Activated naive CD4-positive, alpha-beta T cell (primary cell): ENCODE data around the gene GGN.
"Not testable (repeated sequence)": the region's sequence is repeated elsewhere in the genome, so short reads cannot be mapped to it uniquely, and the experiment has no call there.

ENCODE experiments used
- DNase-seq, 4 experiments: peaks; one replicate each; lab custom pipeline; 2025; lab: John Stamatoyannopoulos, UW

Gene GGN, protein sequence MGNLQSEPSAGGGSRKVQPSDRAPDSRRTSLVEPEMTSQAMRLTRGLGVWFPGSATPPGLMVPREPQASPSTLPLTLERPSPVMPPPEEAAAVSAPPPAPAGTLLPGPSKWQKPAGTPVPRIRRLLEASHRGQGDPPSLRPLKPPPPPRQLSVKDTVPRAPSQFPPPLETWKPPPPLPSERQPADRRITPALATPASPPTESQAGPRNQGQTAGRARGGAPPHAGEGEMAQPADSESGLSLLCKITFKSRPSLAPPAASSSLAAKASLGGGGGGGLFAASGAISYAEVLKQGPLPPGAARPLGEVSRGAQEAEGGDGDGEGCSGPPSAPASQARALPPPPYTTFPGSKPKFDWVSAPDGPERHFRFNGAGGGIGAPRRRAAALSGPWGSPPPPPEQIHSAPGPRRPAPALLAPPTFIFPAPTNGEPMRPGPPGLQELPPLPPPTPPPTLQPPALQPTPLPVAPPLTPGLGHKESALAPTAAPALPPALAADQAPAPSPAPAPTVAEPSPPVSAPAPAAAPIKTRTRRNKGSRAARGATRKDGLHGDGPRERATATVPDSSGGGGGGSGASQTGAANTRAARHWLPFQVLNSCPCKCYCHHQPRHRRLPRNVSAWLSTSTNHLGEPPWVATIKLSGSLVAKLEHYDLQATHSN

DNA sequence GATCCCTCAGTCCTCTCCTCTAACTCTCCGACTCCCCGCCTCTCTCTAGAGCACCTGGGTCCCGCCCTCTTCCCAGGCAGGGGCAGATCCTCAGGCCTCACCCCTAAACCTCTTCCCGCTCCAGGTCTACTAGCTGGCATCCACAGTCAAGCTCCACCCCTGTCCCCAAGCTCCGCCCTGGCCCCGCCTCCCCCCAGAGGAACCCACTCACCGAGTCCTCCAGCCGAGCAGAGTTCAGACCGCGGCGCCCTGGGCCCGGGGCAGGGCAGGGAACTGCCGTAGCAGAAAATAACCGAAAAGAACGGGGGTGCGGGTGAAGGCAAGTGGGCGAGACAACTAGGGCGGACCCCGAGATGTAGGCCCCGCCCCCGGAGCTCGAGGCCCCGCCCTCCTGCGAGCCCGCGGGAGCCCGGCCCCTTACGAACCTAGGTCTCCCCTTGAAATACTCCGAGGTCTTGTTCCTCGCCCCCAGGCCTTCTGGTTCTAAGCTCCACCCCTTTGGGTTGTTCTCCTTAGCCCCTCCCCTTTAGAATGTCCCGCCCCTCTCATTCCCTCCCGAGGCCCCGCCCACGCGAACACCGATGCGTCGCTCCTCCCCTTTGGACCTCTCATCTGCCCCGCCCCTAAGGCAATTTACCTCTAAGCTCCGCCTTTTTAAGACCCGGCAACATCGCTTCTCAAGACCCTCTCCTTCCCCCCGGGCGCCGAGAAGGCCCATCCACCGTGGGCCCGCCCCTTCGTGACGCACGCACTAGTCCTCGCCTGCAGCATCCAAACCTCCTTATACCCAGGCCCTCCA lies at the start of gene GGN:
GGN (minus strand) TSS at position 485 of the 799 bp plus-strand sequence. CDS start 773 bp downstream, outside the sequence.
- peak; percentile 30 to 67 (median 58) for DNase-seq

DNA sequence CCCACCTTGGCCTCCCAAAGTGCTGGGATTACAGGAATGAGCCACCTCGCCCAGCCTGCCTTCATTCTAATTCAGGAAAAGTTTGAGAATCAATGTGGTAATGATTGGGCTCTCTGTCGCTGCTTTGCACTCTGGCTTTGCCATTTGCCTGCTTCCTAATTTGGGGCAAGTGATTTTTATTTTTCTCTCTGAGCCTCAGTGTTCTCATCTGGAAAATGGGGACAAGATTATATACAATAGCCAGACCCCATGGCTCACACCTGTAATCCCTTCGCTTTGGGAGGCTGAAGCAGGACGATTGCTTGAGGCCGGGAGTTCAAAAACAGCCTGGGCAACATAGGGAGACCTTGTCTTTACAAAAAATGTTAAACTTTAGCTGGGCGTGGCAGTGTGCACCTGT lies 49.5 kb upstream of the GGN start:
- DNase-seq: no peak

DNA sequence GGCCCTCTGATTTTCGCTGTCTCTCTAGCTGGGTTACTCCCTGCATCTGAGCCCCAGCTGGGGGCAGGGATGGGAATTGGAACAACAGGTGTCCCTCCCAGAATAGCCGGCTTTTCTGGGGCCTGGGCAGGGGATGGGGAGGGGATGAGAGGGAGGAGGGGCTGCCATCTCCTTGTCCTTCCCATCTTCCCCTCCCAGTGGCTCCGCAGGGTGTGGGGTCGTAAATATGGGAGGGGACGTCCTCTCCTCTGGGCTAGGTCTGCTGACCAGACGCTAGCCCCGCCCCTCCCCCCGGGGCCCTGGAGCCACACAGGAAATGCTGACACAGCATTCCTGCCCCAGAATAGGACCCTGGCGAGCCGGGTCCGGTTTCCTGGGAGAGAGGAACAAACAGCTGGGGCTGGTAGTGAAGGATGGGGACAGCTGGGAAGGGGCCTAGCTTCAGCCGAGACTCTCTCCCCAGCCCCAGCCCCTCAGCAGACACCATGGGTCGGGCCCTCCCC lies 46.8 kb upstream of the GGN start:
- DNase-seq: no peak

DNA sequence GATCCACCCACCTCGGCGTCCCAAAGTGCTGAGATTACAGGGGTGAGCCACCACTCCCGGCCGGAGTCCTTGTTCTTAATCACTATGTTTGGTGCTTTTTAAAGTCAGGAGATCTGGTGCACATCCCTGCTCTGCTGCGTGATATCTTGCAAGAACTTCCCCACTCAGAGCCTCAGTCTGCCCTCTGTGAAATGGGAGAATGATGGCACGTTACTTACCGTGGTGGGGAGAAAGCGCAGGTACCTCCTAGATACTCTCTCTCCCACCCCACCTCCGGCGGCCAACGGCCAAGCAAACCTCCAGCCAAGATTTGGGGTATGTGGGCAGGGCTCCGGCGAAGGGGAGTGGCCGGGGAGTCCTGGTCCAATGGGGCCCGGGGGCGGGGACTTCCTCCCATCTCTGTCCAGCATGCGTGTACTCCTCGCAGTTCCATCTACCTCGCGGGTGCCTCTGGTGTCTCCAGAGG lies 45.5 kb upstream of the GGN start, which contains the start of gene RYR1:
RYR1 (plus strand) TSS at position 424 of the 466 bp plus-strand sequence. CDS start 139 bp downstream, outside the sequence.
- peak in 2 of 4 experiments; percentile 12 to 13 for DNase-seq

DNA sequence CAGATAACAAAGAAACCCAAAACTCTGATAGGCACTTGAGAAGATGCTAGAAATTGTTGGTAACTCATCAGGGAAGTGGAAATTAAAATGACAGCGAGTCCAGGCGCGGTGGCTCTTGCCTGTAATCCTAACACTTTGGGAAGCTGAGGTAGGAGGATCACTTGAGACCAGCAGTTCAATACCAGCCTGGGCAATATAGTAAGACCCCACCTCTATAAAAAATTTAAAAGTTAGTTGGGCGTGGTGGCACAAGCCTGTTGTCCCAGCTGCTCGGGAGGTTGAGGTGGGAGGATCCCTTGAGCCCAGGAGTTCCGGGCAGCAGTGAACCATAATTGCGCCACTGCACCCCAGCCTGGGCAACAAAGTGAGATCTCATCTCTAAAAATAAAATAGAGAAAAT lies 43.1 kb upstream of the GGN start:
- DNase-seq: no peak

DNA sequence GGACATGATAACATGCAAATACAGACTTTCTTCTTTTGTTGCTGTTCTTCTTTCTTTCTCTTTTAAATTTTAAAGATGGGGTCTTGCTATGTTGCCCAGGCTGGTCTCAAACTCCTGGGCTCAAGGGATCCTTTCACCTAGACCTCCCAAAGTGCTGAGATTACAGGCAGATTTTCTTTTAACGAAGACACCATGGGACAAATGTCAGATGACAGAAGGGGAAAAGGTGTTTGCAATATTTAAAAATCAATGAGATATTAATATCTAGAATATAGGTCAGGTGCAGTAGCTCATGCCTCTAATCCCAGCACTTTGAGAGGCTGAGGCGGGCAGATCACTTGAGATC lies 42.0 kb upstream of the GGN start:
- DNase-seq: no peak

DNA sequence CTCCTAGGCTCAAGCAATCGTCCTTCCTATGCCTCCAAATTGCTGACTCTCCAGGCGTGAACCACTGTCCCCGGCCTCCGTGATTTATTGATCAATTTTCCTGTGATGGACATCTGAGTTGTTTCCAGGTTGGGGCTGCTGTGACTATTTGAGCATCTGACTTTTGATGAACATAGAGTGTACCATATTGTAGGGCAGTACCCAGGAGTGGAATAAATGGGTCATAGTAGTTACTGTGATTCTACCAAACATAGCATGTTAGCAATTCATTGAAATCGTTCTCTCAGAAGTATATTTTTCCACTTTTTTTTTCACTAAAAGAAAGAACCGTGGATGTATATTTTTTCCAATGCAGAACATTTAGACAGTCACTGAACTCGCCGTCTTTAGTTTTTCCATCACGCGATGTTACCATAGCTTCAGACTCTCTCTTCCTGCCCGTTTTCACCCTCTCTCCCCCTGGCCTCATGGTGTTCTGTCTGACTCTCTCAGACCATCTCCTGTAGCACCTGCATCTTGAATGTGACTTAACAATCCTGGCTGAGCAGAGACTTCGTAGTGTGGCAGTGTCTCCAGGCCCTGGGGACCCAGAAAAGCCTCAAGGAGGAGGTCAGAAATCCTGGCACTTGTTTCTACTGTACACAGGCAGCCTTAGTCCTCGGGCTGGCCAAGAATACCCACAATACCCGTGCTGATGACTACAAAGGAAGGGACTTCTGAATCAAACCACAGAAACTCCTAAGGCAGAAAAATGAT lies 41.4 kb upstream of the GGN start:
- no peak for DNase-seq

DNA sequence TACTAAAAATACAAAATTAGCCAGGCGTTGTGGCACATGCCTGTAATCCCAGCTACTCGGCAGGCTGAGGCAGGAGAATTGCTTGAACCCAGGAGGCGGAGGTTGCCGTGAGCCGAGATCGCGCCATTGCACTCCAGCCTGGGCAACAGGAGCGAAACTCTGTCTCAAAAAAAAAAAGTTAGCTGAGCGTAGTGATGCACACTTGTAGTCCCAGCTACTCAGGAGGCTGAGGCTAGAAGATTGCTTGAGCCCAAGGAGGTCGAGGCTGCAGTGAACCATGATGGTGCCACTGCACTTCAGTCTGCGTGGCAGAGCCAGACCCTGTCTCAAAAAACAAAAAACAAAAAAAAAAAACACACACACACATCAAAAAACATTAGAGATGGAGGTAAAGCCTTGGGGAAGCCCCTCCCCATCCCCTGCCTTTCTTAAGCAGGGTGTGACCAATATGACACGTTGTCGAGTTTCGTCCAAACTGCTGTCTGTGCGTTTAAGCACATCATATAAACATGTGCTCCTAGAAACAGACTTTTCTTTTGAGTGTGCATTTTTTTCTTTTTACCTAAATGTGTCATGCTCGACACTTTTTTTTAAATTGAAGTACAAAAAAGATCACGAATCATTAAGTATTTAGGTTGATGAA lies 39.3 kb upstream of the GGN start:
- DNase-seq: not testable (repeated sequence)

DNA sequence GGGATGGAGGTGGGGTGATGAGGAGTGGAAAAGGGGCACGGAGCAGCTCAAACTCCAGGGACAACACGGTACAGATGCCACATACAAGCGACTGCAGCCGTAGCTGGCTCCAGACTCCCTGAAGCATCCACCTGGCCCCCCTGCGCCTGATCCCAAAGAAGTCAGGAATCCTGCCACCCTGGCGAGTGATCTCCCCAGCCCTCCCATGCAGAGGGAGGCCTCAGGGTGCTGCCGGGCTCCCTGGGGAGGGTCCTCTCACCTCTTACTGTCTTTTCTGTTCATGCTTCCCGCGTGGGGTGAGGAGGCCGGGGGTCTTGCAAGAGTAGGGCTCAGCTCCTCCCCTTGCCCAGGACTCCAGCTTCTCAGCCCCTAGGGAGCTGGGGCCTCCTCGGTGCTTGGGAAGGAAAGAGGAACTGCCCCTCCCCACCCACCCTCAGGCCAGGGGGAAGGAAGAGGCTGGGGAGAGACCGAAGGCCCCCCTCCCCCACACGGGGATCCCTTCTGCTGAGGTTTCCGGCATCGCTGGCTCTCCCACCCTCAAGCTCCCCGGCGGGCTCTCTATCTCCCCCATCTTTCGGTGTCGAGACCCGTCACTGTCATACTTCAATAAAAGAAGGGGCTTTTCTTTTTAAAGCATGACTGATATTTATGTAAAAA lies 38.1 kb upstream of the GGN start, which contains the start of gene RASGRP4:
RASGRP4 (minus strand) TSS at position 410 of the 657 bp plus-strand sequence; CDS start at position 282, 128 bp downstream.
- DNase-seq: no peak

DNA sequence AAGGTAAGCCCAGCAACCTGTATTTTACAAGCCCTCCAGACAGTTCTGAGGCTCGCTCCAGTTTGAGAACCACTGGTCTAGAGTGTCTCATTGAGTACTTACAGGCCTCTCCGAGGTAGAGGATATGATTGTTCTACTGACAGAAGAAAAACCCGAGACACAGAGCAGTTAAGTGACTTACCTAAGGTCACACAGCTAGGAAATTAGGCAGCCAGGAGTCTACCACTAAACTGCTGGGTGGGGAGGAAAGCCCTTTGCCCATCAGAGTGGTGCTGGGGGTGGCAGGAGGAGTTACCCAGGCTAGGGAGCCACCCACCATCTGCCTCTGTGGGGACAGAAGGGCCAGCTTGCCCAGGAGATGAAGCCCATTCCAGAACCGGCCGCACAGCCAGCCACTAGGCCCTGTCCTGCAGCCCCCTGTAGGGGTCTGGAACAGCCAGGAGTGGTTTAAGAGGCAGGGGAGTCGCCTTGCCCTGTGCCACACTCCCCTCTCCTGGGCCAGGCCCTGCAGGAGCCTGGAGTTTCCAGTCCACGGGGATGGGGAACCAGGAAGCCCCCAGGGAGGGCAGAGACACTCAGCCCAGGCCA lies 37.5 kb upstream of the GGN start:
- no peak for DNase-seq

DNA sequence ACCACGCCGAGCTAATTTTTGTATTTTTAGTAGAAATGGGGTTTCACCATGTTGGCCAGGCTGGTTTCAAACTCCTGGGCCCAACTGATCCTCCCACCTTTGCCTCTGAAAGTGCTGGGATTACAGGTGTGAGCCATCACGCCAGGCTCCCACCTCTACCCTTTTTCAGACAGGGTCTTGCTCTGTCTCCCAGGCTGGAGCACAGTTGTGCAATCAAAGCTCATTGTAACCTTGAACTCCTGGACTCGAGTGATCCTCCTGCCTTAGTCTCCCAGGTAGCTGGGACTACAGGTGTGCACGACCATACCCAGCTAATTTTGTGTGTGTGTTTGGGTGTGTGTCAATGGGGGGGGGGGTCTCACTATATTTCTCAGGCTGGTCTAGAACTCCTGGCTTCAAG lies 36.4 kb upstream of the GGN start:
- no peak for DNase-seq

DNA sequence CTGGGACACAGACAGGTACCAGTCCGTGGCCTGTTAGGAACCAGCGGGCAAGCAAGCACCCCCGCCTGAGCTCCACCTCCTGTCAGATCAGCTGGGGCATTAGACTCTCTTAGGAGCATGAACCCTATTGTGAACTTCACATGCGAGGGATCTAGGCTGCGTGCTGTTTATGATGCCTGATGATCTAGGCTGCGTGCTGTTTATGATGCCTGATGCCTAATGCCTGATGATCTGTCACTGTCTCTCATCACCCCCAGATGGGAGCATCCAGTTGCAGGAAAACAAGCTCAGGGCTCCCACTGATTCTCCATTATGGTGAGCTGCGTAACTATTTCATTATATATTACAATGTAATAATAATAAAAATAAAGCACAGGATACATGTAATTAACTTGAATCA lies 34.6 kb upstream of the GGN start:
- DNase-seq: no peak

DNA sequence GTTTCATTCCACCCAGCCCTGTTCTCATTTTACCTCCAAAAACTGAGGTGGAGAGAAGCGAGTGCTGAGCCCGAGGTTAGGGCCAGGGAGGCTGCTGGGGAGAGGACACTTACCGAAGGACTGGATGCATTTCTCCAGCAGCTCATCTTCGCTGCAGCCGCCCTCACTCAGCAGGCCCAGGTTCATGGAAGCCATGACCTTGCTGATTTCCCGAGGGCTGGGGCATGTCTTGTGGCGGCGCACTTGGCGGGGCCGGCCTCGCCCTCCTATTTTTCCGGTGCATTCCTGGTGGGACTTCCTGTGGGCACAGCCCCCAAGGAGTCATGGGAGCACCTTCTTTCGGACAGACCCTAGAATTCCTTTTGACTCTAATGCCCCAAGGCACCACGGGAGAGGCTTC lies 34.0 kb upstream of the GGN start:
- DNase-seq: no peak

DNA sequence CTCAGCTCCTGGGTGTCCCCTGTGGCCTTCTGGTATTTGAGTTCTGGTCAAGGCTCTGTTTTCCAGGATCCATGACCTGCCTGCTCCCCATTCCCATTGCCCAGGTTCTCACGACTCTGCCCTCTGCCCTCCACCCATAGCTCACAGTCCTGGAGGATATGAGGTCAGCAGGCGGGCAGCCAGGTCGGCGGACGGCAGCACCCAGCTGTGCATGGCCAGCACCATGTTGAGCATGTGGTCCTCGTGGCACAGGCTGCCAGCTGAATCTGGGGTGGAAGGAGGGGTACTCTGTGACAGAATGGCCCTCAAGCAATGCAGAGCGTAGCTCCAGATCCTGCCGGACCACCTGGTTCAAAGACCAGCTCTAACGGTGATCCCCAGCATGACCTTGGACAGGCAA lies 33.1 kb upstream of the GGN start:
- DNase-seq: no peak

DNA sequence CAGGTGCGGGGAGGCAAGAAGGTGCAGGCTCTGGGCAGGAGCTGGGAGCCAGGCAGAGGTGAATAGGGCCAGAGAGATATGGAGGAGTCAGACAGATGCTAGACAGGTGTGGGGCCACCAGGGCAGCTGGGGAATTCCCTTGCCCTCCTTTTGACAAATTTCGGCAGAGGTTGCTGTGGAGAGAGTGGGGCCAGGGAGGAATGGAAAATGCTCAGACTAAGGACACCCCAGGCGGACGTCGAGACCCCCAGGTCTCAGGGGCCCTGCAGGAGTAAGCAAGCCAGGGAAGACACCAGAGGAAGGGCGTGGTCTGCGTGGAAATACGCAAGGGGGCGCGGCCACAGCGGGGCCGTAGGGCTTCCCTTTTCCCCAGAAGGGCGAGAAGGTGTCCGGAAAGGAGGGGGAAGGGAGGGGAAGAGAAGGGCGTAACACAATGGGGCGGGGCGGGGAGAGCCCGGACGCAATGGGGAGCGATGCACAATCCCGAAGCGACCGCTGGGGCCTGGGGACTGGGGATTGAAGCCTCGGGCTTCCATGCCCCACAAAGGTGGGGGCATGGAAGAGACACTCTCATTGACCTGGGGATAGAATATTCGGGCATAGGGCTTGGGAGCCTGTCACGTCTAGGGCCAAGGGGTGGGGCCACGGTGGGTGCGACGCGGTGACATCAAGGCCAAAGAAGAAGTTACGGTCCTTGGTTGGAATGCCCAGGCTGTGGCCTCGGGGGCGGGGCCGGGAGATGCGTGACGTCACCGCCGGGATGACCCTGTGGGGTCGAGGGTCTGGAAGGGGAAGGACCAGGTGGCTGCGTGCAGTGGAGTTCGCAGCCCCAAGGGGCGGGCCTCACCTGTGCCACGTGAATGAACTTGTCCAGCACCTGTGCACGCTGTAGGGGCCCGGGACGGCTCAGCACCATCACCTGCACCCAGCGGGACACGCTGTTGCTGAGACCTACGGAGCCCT lies 30.0 kb upstream of the GGN start:
- DNase-seq: peak in 1 of 4 experiments; percentile 26

DNA sequence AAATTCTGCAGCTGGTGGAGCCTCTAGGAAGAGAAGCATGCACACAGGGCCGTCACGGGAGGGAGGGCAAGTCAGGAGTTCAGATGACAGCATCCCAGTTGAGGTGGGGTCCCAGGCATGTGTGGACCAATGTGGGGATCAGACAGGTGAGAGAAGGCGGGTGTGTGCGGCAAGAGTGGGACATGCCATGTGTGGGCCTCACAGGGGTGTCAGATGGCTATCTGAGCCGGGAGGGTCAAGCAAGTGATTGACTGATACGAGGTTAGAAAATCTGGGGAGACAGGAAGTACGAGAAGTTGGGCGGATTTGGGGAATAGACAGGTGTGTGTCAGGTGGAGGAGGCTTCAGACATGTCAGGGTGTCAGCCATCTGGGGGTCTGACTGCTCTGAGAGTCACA lies 29.3 kb upstream of the GGN start:
- DNase-seq: no peak

DNA sequence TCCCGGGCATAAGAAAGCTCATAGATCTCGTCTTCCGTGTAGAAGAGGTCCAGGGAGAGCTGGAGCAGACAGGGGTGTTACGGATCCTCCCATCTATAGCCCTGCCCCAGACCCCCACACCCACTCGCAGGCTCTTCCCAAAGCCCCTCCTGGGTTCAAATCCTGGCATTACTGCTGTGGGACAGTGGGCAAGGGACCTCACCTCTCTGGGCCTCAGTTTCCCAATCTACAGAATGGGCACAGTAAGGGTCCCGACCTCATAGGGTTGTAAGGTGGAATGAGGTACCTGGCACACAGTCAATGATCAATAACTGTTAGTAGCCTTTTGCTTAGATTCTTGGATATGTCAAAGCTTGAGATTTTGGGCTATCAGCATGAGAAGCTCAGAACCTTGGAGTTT lies 25.6 kb upstream of the GGN start:
- no peak for DNase-seq

DNA sequence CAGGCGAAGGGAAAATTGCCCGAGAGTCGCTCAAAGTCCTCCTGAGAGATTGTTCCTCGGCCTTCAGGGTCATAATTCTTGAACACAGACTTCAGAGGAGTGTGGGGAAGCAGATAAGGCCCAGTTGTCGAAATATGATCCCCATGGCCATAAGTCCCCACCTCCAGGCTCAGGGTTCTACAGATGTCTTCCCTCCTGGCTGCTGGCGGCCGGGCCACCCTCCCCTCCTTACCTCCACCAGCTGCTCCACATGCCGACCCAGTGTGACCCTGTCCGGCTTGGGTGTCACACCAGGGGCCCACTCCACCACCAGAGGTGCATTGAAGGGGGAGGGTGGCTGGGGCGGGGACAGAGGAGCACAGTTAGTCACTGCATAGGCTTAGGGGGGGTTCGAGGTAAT lies 25.1 kb upstream of the GGN start:
- no peak for DNase-seq

DNA sequence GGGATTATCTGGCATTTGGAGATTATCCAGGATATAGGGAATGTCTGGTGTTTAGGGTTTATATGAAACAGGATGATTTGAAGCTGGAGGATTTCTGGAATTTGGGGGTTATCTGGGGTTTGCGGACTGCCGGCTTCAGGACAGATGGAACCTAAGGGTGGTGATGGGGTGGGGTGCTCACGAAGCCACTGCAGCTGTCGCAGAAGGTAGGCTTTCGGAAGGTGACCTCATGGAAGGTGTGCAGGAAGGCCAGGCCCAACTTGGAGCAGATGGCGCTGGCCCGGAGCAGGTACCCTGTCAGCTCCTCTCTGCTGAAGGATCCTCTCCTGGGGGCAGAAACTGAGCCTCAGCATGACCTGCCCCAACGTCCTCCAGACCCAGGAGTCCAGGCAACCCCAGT lies 24.7 kb upstream of the GGN start:
- DNase-seq: no peak
